Measurements from ENCODE around the gene MTURN.

The MTURN gene

GRCh38 chr7:30134611-30135300 is at the start of gene MTURN:
Gene MTURN (plus strand): TSS chr7:30134986. CDS start chr7:30135137, 151 bp downstream.
- no peak for TF ChIP-seq CTCF (IDR thresholded peaks at IDR 0.05; ENCODE audit: low read length)
- TF ChIP-seq EZH2 (IDR thresholded peaks at IDR 0.05; ENCODE audit: borderline replicate concordance, low read length) = no peak
- no peaks in the 10 kb centered on the region for H3F3A ChIP-seq (ENCODE audit: insufficient read depth, low read length)
- H3K4me1 ChIP-seq (ENCODE audit: insufficient read depth, low read length, severe bottlenecking) = peaks cover 16% of the 10 kb centered on the region
- H2AFZ ChIP-seq (ENCODE audit: low read length) = peak within 1 kb of the TSS; percentile 33; the same call in 1 of the 2 replicates
- H3K9me2 ChIP-seq (ENCODE audit: low read depth, low read length) = no peaks in the 10 kb centered on the region
- no peaks in the 10 kb centered on the region for H4K20me1 ChIP-seq (ENCODE audit: insufficient read depth, low read length)
- H3K36me3 ChIP-seq (ENCODE audit: insufficient read depth, low read length) = no peaks in the 10 kb centered on the region
- H3K9me3 ChIP-seq (ENCODE audit: low read length) = no peaks in the 10 kb centered on the region
- 0 out of 2 replicates have a peak, but pooled peaks cover 4% of the 10 kb centered on the region for H3K27me3 ChIP-seq (ENCODE audit: insufficient read depth, low read length)
- H3K4me2 ChIP-seq (ENCODE audit: low read length) = peak within 1 kb of the TSS; percentile 87
- no peak within 1 kb of the TSS for H3K27ac ChIP-seq (ENCODE audit: low read depth, low read length, poor library complexity, severe bottlenecking)
- H3K79me2 ChIP-seq (ENCODE audit: insufficient read depth, low read length) = no peaks in the 10 kb centered on the region
- peak within 1 kb of the TSS; percentile 65 for H3K4me3 ChIP-seq (ENCODE audit: low read depth, low read length, poor library complexity, severe bottlenecking)
- H3K9ac ChIP-seq (ENCODE audit: low read length) = peak within 1 kb of the TSS; percentile 69

- TF ChIP-seq CTCF (IDR thresholded peaks at IDR 0.05; ENCODE audit: low read length) (no peak), EZH2 (IDR thresholded peaks at IDR 0.05; ENCODE audit: borderline replicate concordance, low read length) (no peak)
- Histone ChIP-seq H3K9me2 (ENCODE audit: low read depth, low read length) (no peaks in the 10 kb centered on the region), H3K36me3 (ENCODE audit: insufficient read depth, low read length) (no peaks in the 10 kb centered on the region), H3K79me2 (ENCODE audit: insufficient read depth, low read length) (no peaks in the 10 kb centered on the region), H3K9ac (ENCODE audit: low read length) (no peak overlapping the region), H3K27me3 (ENCODE audit: insufficient read depth, low read length) (no peaks in the 10 kb centered on the region), H4K20me1 (ENCODE audit: insufficient read depth, low read length) (no peaks in the 10 kb centered on the region), H3K4me3 (ENCODE audit: low read depth, low read length, poor library complexity, severe bottlenecking) (no peak overlapping the region), H3K27ac (ENCODE audit: low read depth, low read length, poor library complexity, severe bottlenecking) (no peak overlapping the region), H2AFZ (ENCODE audit: low read length) (no peak overlapping the region), H3F3A (ENCODE audit: insufficient read depth, low read length) (no peaks in the 10 kb centered on the region), H3K9me3 (ENCODE audit: low read length) (no peaks in the 10 kb centered on the region), H3K4me2 (ENCODE audit: low read length) (no peak overlapping the region), H3K4me1 (ENCODE audit: insufficient read depth, low read length, severe bottlenecking) (no peaks in the 10 kb centered on the region)
These were observed 48.3 kb upstream of the MTURN start for GRCh38 chr7:30086529-30086928.

- no peaks in the 10 kb centered on the region for H4K20me1 ChIP-seq (ENCODE audit: insufficient read depth, low read length)
- no peak overlapping the region for H3K9ac ChIP-seq (ENCODE audit: low read length)
- no peaks in the 10 kb centered on the region for H3K27me3 ChIP-seq (ENCODE audit: insufficient read depth, low read length)
- no peak overlapping the region for H3K4me2 ChIP-seq (ENCODE audit: low read length)
- TF ChIP-seq EZH2 (IDR thresholded peaks at IDR 0.05; ENCODE audit: borderline replicate concordance, low read length) (no peak), CTCF (IDR thresholded peaks at IDR 0.05; ENCODE audit: low read length) (no peak)
- H3F3A ChIP-seq (ENCODE audit: insufficient read depth, low read length) = no peaks in the 10 kb centered on the region
- no peaks in the 10 kb centered on the region for H3K79me2 ChIP-seq (ENCODE audit: insufficient read depth, low read length)
- no peak overlapping the region for H2AFZ ChIP-seq (ENCODE audit: low read length)
- no peaks in the 10 kb centered on the region for H3K9me2 ChIP-seq (ENCODE audit: low read depth, low read length)
- no peaks in the 10 kb centered on the region for H3K36me3 ChIP-seq (ENCODE audit: insufficient read depth, low read length)
- no peak overlapping the region for H3K4me3 ChIP-seq (ENCODE audit: low read depth, low read length, poor library complexity, severe bottlenecking)
- H3K27ac ChIP-seq (ENCODE audit: low read depth, low read length, poor library complexity, severe bottlenecking) = no peak overlapping the region
- no peaks in the 10 kb centered on the region for H3K4me1 ChIP-seq (ENCODE audit: insufficient read depth, low read length, severe bottlenecking)
- no peaks in the 10 kb centered on the region for H3K9me3 ChIP-seq (ENCODE audit: low read length)
These were observed 47.4 kb upstream of the MTURN start for GRCh38 chr7:30087371-30087770.

All from OCI-LY1 (cell line).